HUES48 (cell line): Measurements from ENCODE around the gene ZSCAN22.
"Not testable (repeated sequence)": the region's sequence is repeated elsewhere in the genome, so short reads cannot be mapped to it uniquely, and the experiment has no call there.

Experiments
- H3K27ac ChIP-seq: one replicate; pipeline ENCODE4 v1.7.0; 2013; ENCODE audit warnings: low read depth, low read length, inconsistent platforms
- H3K27me3 ChIP-seq: 2 replicates; pipeline ENCODE4 v1.6.1; 2013; ENCODE audit warnings: mild to moderate bottlenecking, low read length; ENCODE audit not compliant: control insufficient read depth, insufficient read depth
- H3K36me3 ChIP-seq: 2 replicates; pipeline ENCODE4 v1.6.1; 2013; ENCODE audit warnings: low read length; ENCODE audit not compliant: control insufficient read depth, insufficient read depth
- H3K4me1 ChIP-seq: 2 replicates; pipeline ENCODE4 v1.6.1; 2013; ENCODE audit warnings: mild to moderate bottlenecking, low read length; ENCODE audit not compliant: control insufficient read depth, insufficient read depth
- H3K4me3 ChIP-seq: 2 replicates; pipeline ENCODE4 v1.5.1; 2013; ENCODE audit warnings: mild to moderate bottlenecking, low read depth, low read length
- H3K9ac ChIP-seq: 2 replicates; pipeline ENCODE4 v1.6.1; 2013; ENCODE audit warnings: mild to moderate bottlenecking, low read depth, low read length, moderate library complexity
- H3K9me3 ChIP-seq: 2 replicates; pipeline ENCODE4 v1.6.1; 2013; ENCODE audit warnings: low read length; ENCODE audit not compliant: control insufficient read depth, insufficient read depth

ZSCAN22 gene

GRCh38 chr19:58300620-58301019, 26.2 kb upstream of the ZSCAN22 start:
- Histone ChIP-seq H3K9me3 (no peaks in the 10 kb centered on the region), H3K27ac (no peak overlapping the region), H3K36me3 (peaks cover 55% of the 10 kb centered on the region), H3K27me3 (no peaks in the 10 kb centered on the region), H3K4me1 (no peaks in the 10 kb centered on the region), H3K9ac (no peak overlapping the region), H3K4me3 (no peak overlapping the region)

- no peak overlapping the region for H3K27ac ChIP-seq
- H3K4me3 ChIP-seq = peak overlapping the region; percentile 93; the same call in 1 of the 2 replicates
- peaks cover 52% of the 10 kb centered on the region for H3K36me3 ChIP-seq
These were observed 22.5 kb upstream of the ZSCAN22 start for GRCh38 chr19:58304255-58304654.

DNA sequence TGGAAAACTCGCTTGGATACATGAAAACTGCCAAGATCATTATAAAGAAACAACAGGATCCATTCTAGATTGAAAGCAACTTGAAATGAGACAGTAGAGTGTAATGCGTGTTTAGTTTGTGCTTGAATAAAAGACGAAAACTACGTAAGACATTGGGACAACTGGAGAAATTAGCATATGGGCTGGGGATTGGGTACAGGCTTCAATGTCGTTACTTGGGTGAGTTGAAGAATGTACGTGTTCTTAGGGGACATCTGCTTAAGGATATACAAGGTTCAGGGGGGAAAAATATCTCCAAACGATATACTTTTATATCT, 22.1 kb upstream of the ZSCAN22 start:
- Histone ChIP-seq H3K27ac (peak overlapping the region; percentile 1), H3K36me3 (peaks cover 54% of the 10 kb centered on the region)

More at GRCh38 chr19:58304255-58304654, 22.5 kb upstream of the ZSCAN22 start:
- no peaks in the 10 kb centered on the region for H3K9me3 ChIP-seq
- H3K9ac ChIP-seq = no peak overlapping the region
- H3K4me1 ChIP-seq = 0 out of 2 replicates have a peak, but pooled peaks cover 5% of the 10 kb centered on the region
- H3K27me3 ChIP-seq = no peaks in the 10 kb centered on the region

DNA sequence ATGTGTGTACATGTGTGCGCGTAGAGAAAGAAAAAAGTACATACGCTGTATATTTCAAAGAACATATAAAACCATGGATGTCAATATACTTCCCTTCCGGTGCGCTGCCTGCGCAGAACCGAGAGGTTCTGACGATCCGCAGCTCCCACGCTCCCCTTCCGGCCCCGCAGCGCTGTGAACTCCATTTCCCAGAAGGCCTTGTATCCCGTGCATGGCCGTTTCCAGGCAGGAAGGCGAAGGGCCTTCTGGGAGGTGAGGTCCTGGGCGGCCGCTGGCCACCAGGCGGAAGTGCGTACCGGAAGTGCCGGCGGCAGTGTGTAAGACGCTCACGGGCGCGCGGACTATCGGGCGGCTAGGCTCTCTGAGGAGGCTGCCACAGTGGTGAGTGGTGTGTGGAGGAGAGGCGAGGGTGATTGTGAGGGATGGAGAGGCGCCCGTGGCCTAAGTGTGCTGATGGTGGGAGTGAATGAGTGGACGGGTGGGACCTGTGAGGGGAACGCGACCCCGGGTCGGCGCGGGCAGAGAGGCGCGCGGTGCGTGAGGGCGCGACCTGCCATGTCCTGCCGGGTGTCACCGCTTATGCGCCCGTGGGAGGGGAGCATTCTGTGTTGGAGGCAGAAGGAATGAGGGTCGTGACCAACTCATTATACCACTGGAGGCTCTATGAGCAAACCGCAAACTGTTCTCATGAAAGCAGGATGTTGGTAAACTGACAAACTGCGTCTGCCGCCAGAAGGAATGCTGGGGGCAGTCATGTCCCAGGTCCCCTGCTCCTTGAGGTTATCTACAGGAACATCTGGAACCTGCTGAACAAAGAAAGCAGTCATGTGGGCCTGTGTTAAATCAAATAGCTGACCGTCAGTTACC, 21.5 kb upstream of the ZSCAN22 start, which contains the start of gene ERVK3-1:
Gene ERVK3-1 (plus strand): TSS at position 313 of the 867 bp plus-strand sequence. CDS start 6,792 bp downstream, outside the sequence.
- Histone ChIP-seq H3K27me3 (no peaks in the 10 kb centered on the region), H3K4me3 (peak within 1 kb of the TSS; percentile 93), H3K36me3 (peaks cover 48% of the 10 kb centered on the region), H3K4me1 (0 out of 2 replicates have a peak, but pooled peaks cover 5% of the 10 kb centered on the region), H3K9me3 (no peaks in the 10 kb centered on the region), H3K27ac (peak within 1 kb of the TSS; percentile 46), H3K9ac (peak within 1 kb of the TSS; percentile 77)

More for the DNA sequence above, 22.1 kb upstream of the ZSCAN22 start:
- Histone ChIP-seq H3K4me1 (0 out of 2 replicates have a peak, but pooled peaks cover 5% of the 10 kb centered on the region), H3K9me3 (no peaks in the 10 kb centered on the region), H3K27me3 (no peaks in the 10 kb centered on the region), H3K9ac (no peak overlapping the region), H3K4me3 (peak overlapping the region; percentile 93)

GRCh38 chr19:58305932-58306323, 20.9 kb upstream of the ZSCAN22 start:
- Histone ChIP-seq H3K27me3 (no peaks in the 10 kb centered on the region), H3K9ac (peak overlapping the region; percentile 77), H3K27ac (no peak overlapping the region), H3K9me3 (no peaks in the 10 kb centered on the region), H3K4me3 (peak overlapping the region; percentile 93), H3K36me3 (peaks cover 42% of the 10 kb centered on the region), H3K4me1 (0 out of 2 replicates have a peak, but pooled peaks cover 5% of the 10 kb centered on the region)

DNA sequence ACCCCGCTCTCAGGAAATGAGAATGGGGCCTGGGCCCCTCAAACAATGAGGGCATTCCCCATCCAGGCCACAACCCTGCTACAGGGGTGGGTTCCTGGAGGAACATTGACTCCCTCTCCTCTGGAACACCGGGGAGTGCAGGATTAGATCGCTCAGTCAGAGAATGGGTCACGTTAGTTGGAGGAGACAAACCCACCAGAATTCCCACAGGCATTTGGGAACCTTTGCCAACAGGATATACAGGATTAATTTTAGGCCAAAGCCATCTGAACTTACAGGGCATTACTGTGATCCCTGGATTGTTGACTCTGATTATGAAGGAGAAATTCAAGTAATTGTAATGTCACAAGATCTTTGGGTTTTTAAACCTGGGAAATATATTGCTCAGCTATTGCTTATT, 19.1 kb upstream of the ZSCAN22 start:
- Histone ChIP-seq H3K9me3 (no peaks in the 10 kb centered on the region), H3K9ac (no peak overlapping the region), H3K4me3 (no peak overlapping the region), H3K27ac (no peak overlapping the region), H3K4me1 (0 out of 2 replicates have a peak, but pooled peaks cover 5% of the 10 kb centered on the region), H3K36me3 (peaks cover 44% of the 10 kb centered on the region), H3K27me3 (no peaks in the 10 kb centered on the region)

GRCh38 chr19:58310685-58311084, 16.1 kb upstream of the ZSCAN22 start:
- H3K27me3 ChIP-seq, H3K4me3 ChIP-seq, H3K27ac ChIP-seq, H3K4me1 ChIP-seq, H3K9me3 ChIP-seq, H3K9ac ChIP-seq: not testable (repeated sequence)
- H3K36me3 ChIP-seq = peaks cover 68% of the 10 kb centered on the region

DNA sequence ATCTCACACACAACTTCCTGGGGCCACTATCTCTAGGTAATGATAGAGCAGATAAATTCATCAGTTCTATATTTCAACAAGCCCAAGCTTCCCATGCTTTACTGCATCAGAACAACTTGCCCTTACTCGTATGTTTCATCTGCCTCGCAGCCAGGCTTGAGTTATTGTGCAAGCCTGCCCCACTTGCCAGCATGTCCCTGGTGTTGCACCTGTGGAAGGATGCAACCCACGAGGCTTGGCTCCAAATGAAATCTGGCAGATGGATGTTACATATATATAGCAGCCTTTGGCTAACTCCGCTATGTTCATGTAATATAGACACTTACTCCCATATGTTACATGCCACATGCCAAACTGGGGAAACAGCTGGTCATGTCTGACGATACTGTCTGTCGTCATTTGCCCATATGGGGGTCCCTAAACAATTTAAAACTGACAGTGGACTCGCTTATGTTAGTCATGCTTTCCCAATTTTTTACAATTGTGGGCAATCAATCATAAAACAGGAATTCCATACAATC, 15.4 kb upstream of the ZSCAN22 start:
- H3K9ac ChIP-seq = no peak overlapping the region
- H3K4me1 ChIP-seq = no peaks in the 10 kb centered on the region
- H3K4me3 ChIP-seq = no peak overlapping the region
- peaks cover 74% of the 10 kb centered on the region for H3K36me3 ChIP-seq
- no peak overlapping the region for H3K27ac ChIP-seq
- no peaks in the 10 kb centered on the region for H3K27me3 ChIP-seq
- H3K9me3 ChIP-seq = no peaks in the 10 kb centered on the region

- no peaks in the 10 kb centered on the region for H3K27me3 ChIP-seq
- no peaks in the 10 kb centered on the region for H3K9me3 ChIP-seq
- no peak overlapping the region for H3K9ac ChIP-seq
- no peak overlapping the region for H3K4me3 ChIP-seq
- no peak overlapping the region for H3K27ac ChIP-seq
- H3K36me3 ChIP-seq = peaks cover 46% of the 10 kb centered on the region
- H3K4me1 ChIP-seq = no peaks in the 10 kb centered on the region
These were observed 11.2 kb upstream of the ZSCAN22 start for GRCh38 chr19:58315580-58315979.

- Histone ChIP-seq H3K36me3 (peaks cover 36% of the 10 kb centered on the region), H3K4me1 (no peaks in the 10 kb centered on the region), H3K27me3 (no peaks in the 10 kb centered on the region), H3K4me3 (no peak overlapping the region), H3K9me3 (no peaks in the 10 kb centered on the region), H3K27ac (no peak overlapping the region), H3K9ac (no peak overlapping the region)
These were observed 9.2 kb upstream of the ZSCAN22 start for GRCh38 chr19:58317476-58318072.

DNA sequence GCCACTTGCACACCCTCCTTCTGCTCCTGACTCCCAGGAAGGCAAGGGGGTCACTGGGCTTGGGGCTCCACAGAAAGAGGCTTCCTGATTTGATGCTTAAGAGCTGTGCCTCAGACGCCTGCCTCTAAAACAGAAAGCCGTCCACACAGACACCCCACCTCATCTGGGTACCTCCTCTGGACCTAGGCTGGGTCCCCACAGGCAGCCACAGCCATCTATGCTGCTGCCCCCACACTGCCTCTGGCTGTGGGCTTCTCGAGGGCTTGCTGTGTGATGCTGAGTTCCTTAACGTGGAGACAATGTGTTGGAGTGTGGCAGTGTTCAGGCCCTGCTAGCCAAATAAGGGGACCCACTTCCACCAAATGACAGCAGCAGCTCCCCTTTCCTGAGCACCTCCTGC, 8.5 kb upstream of the ZSCAN22 start:
- H3K4me1 ChIP-seq = no peaks in the 10 kb centered on the region
- no peak overlapping the region for H3K9ac ChIP-seq
- H3K27me3 ChIP-seq = no peaks in the 10 kb centered on the region
- H3K4me3 ChIP-seq = no peak overlapping the region
- H3K36me3 ChIP-seq = peaks cover 30% of the 10 kb centered on the region
- no peaks in the 10 kb centered on the region for H3K9me3 ChIP-seq
- H3K27ac ChIP-seq = no peak overlapping the region
